ENCODE results near the gene ADAMTS13.

- TF ChIP-seq CTCF (IDR thresholded peaks at IDR 0.05) (no peak), POLR2A (IDR thresholded peaks at IDR 0.05) (no peak)
These were observed 47.5 kb upstream of the ADAMTS13 start for GRCh38 chr9:133374612-133375115.

All from heart left ventricle (tissue), 13 donors.